Measurements from ENCODE around the gene PRR36.

DNA sequence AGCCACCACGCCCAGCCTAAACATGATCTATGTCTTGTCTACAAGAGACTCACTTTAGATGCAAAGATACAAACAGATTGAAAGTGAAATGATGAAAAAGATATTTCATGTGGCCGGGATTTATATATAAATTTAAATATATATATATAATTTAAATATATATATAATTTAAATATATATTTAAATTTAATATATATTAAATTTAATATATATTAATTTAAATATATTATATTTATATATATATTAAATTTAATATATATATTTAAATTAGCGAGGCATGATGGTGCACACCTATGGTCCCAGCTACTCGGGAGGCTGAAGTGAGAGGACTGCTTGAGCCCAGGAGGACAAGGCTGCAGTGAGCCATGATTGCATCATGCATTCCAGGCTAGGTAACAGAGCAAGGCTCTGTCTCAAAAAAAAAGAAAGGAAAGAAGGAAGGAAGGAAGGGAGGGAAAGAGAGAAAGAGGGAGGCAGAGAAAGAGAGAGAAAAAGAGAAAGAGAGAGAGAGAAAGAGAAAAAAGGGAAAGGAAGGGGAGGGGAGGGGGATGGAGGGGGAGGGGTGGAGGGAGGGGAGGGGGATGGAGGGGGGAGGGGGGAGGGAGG lies 51.2 kb downstream of the PRR36 start:
- TF ChIP-seq CTCF (conservative IDR thresholded peaks at IDR 0.05; ENCODE audit: low read length) (no peak), EZH2phosphoT487 (IDR thresholded peaks at IDR 0.05; ENCODE audit: borderline replicate concordance, low read depth, low read length) (no peak)

Measured in OCI-LY7 (cell line).